Measurements from ENCODE around the gene GABRB2.

- no peak for TF ChIP-seq EZH2 (IDR thresholded peaks at IDR 0.05; ENCODE audit: insufficient read depth, poor library complexity, severe bottlenecking)
- TF ChIP-seq EZH2phosphoT487 (IDR thresholded peaks at IDR 0.05; ENCODE audit: insufficient read depth, low read depth), result no peak
Measured at GRCh38 chr5:161549106-161549505, 2.6 kb upstream of the GABRB2 start.
